Cerebellar cortex (tissue), 1 donor: ENCODE measurements around the gene CA6.
"Not testable (repeated sequence)": the region's sequence is repeated elsewhere in the genome, so short reads cannot be mapped to it uniquely, and the experiment has no call there.

Source experiments
- DNase-seq: peaks from one replicate; pipeline ENCODE4 v3.0.0-alpha.2; 2015; ENCODE audit warnings: low spot score

CA6 gene

DNA sequence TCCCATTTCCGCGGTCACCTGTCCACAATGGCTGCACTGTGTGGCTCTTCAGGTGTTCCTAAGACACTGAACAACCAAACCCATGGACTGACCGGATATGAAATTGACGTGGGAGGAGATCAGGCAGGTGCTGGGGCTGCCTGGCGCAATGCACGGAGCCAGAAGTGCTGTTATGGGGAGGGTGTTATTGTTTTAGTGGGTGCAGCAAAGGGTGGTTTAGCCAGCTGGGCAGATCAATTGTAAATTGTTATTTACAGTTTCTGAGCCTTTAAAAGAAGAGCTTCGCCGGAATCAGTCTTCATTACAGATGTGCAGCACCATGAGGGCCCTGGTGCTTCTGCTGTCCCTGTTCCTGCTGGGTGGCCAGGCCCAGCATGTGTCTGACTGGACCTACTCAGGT, at the start of gene CA6:
CA6 (plus strand) TSS at position 301 of the 400 bp plus-strand sequence; CDS start at position 320, 19 bp downstream.
- no peak for DNase-seq

DNA sequence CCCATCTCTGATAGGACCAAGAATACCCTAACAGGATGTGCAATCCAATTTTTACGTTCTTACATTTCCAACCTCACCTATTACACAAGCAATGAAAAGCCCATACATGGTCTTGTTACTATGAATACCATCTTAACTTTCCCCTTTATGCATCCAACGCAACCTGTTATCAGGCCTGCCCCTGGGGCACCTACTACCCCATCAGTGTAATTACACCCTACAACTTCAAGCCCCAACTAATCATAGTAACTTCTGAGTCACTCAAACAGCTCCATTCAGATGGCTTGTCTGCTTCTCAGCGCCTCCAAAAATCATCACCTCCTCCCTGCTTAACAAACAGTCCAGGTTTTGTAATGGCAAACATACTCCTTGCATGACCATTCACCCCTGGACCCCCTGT, 48.9 kb upstream of the CA6 start:
- DNase-seq: not testable (repeated sequence)

DNA sequence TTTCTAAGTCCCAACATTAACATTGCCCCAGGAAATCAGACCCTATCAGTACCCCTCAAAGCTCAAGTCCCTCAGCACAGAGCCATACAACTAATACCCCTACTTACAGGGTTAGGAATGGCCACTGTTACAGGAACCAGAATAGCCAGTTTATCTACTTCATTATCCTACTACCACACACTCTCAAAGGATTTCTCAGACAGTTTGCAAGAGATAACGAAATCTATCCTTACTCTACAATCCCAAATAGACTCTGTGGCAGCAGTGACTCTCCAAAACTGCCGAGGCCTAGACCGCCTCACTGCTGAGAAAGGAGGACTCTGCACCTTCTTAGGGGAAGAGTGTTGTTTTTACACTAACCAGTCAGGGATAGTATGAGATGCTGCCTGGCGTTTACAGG, 48.2 kb upstream of the CA6 start:
- DNase-seq: not testable (repeated sequence)

DNA sequence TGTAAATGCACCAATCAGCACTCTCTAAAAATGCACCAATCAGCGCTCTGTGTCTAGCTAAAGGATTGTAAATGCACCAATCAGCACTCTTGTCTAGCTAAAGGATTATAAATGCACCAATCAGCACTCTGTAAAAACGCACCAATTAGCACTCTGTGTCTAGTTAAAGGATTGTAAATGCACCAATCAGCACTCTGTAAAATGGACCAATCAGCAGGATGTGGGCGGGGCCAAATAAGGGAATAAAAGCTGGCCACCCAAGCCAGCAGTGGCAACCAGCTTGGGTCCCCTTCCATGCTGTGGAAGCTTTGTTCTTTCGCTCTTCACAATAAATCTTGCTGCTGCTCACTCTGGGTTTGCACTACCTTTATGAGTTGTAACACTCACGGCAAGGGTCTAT, 47.2 kb upstream of the CA6 start:
- not testable (repeated sequence) for DNase-seq

DNA sequence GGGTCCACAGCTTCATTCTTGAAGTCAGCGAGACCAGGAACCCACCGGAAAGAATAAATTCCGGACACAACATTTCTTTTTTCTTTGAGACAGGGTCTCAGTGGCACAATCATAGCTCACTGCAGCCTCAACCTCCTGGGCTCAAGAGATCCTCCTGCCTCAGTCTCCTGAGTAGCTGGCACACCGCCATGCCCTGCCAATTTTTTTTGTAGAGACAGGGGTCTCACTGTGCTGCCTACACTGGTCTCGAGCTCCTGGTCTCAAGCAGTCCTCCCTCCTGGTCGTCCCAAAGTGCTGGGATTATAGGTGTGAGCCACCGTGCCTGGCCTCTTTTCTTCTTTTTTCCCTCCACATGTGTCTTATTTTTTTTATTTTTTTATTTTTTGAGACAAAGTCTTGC, 46.6 kb upstream of the CA6 start:
- DNase-seq: no peak

DNA sequence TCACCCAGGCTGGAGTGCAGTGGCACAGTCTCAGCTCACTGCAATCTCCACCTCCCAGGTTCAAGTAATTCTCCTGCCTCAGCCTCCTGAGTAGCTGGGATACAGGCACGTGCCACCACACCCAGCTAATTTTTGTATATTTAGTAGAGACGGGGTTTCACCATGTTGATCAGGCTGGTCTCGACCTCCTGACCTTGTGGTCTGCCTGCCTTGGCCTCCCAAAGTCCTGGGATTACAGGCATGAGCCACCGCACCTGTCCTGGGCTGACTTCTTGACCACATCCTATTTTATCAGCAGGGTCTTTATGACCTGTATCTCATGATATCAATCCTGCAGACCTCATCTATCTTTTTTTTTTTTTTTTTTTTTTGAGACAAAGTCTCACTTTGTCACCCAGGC, 45.0 kb upstream of the CA6 start:
- not testable (repeated sequence) for DNase-seq

DNA sequence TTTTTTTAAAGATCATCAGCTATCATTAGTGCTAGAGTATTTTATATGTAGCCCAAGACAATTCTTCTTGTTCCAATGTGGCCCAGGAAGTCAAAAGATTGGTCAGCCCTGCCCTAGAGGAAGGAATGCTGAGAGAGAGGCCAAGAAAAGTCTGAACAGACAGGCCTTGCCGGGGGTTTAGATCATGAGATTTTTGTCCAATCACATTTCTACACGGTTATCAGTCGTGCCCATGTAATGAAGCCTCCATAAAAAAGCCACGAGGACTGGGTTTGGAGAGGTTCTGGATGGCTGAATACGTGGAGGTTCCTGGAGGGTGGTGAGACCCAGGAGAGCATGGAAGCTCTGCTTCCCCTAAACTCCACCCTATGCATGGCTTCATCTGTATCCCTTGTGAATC, 42.9 kb upstream of the CA6 start:
- no peak for DNase-seq

DNA sequence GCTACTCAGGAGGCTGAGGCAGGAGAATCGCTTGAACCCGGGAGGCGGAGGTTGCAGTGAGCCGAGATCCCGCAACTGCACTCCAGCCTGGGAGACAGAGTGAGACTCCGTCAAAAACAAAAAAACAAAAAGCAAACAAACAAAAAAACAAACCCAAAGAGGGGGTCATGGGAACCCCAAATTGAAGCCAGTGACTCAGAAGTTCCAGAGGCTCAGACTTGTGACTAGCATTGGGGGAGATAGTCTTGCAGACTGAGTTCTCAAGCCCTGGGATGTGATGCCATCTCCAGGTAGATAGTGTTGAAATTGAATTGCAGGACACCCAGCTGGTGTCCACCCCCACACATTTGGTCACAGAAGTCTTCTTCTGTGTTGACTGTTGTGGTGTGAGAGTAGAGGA, 42.3 kb upstream of the CA6 start:
- no peak for DNase-seq

DNA sequence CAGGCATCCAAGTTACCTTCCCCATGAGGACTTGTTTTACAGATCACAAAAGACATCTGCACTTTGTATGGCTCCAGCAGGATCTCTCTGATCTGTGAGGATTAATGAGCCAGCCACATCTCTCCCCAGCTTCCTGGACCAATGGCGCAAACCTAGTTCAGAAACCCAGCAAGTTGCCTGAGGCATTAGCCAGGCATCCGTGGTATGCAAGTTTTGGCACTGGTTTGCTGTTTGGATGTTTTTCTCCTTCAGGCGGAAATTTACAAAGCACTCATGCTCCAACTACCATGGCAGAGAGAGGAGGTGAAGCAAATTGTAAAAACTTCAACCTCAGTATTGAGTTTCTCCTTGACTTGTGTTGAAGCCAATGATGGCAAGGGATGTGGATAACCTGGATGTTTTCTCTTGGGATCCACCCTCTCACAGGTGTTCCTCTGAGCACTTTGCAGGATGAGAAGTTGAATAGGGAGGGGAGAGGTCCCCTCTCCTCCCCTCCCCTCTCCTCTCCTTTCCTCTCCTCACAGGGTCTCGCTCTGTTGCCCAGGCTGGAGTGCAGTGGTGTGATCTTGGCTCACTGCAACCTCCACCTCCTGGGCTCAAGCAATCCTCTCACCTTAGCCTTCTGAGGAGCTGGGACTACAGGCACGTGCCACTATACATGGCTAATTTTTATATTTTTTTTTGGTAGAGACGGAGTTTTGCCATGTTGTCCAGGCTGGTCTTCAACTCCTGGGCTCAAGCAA, 41.6 kb upstream of the CA6 start:
- DNase-seq: peak; percentile 19

DNA sequence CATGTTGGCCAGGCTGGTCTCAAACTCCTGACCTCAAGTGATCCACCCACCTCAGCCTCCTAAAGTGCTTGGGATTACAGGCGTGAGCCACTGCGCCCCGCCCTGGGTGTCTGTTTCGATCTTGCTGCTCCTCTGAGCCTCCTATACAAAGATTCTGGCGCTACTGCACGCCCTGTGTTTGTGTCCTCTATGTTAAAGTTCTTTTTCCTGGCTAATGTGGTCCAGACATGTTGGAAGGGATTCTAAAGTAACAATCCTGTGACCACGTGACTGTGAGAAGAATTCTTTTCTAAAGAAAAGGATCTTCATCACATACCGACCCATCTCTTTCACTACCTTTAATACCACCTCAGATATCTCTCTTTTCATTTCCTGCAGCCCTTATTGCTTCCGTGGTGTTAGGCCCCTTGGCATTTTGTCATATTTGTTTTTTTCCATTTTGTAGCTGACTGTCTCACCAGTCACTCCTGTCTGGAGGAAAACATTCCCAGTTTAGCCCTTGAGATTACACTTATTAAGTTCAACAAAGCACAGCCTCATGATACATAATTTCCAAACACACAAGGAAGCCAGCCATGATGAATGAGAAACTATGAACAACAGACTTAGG, 40.0 kb upstream of the CA6 start:
- DNase-seq: no peak

DNA sequence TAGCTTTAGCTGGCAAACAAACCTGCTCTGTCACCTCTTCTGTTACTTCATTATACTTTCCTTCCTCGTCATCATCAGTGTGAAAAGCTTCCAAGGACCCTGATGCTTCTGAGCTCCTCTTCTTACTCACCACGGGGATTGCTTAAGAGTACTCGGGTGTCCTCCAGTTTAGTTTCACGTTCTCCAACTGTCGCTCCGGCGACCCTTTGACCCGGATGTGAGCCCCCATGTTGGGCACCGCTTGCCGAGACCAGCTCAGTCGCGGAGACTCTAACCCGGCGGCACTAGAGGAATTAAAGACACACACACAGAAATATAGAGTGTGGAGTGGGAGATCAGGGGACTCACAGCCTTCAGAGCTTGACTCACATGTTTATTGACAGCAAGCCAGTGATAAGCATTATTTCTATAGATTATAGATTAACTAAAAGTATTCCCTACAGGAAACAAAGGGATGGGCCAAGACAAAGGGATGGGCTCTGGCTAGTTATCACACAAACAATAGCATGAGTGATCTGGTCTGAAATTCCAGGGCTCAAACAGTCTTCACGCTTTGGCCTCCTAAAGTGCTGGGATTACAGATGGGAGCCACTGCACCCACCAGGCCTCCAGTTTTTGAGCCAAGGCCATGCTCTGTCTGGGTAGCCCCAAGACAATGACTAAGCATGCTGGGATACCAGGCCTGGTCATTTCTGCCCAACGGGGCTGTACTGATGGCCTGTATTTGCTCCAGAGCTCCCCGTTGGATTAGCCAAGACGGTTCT, 37.1 kb upstream of the CA6 start:
- DNase-seq: no peak

DNA sequence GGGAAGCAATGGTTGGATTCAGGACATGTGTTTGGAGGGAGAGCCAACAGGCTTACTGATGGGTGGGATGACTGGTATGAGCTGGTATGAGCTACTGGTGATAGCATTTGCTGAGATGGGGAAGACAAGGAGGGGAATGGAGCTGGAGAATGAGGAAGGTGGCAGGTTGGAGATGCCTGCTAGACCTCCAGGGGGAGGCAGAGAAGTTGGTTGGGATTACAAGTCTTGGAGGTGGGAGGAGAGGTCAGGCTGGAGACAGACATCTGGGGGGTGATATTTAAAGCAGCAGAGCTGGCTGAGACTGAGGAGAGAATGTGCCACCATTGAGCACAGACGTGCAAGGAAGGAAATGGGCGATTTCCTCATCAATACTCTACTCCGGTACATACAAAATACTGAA, 35.3 kb upstream of the CA6 start:
- DNase-seq: no peak

DNA sequence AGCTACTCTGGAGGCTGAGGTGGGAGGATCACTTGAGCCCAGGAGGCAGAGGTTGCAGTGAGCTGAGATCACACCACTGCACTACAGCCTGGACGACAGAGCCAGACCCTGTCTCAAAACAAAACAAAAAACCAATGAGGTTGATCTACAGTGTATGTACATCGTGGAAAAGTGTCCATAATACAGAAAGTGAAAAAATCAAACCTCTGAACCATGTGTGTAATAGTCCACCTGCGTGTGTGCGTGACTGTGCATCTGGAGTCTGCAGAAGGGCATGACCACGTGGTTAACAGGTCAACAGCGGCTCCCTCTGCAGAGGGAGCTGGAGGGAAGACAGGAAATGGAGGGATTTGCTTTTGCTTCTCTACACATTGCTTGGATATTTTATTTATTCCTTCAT, 34.8 kb upstream of the CA6 start:
- no peak for DNase-seq

DNA sequence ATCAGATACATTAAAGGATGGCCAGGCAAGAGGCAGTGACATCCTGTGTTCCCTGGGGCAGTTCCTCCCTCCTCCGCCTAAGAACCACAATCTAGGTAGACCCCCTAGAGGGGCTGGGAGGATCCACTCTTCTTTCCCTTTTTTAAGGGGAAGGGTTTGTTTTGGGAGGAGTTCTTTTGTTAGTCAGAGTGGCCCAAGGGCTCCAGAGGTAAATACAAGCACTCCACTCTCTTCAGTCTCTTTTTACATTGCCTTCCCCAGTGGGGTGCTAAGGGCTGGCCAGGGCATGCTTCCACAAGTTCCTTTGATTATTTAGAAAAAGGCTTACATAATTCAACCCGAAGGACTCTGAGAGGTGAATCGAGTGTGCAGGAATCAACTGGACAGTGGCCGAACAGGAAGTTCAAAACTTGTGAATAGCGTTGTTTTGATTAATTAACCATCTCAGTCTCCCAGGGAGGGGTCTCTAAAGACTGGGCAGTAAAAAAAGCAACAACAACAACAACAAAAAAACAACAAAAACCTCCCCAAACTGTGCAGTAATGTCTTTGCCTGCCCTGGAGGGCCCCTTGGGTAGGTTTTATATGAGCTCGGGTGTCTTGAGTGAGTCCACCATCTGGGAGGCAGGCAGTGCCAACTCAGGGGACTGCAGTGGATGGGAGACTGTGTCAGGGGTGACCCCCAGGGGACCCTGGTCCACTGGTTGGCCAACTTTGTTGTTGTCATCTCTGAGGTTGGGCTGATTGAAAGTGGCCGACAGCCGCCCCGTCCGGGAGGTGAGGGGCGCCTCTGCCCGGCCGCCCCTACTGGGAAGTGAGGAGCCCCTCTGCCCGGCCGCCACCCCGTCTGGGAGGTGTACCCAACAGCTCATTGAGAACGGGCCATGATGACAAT, 34.0 kb upstream of the CA6 start:
- DNase-seq: no peak

DNA sequence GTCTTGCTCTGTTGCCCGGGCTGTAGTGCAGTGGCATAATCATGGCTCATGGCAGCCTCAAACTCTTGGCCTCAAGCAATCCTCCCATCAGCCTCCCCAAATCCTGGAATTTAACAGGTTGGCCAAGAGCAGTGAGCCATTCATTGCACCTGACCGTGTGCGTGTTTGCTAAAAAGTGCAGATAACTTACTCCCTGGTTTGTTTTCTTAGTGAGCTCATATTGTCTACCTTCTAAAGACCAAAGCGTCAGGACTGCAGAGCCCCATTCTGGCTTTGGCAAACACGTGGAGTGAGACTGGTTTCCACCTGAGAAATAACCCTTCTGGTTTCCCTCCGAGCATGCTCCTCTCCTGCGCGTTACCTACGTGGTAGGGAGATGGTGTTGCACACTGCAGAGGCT, 32.2 kb upstream of the CA6 start:
- DNase-seq: no peak

DNA sequence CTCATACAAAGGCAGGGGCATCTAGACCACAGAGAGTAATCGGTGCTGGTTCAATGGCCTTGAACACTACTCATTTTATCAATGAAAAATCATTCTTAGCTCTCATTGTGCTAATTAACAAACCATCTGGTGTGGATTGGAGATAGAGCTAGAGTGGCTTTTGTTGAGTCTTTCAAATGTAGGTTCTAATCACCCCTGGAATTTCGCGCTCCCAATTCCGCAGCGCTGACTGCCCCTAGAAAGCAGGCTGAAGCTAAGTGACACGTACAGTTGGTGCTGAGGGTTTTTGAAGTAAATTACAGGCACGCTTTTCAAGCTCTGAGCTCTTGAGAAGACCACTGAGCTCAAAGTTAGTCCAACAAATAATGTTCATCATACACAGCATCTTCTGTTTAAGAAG, 31.2 kb upstream of the CA6 start:
- DNase-seq: no peak

DNA sequence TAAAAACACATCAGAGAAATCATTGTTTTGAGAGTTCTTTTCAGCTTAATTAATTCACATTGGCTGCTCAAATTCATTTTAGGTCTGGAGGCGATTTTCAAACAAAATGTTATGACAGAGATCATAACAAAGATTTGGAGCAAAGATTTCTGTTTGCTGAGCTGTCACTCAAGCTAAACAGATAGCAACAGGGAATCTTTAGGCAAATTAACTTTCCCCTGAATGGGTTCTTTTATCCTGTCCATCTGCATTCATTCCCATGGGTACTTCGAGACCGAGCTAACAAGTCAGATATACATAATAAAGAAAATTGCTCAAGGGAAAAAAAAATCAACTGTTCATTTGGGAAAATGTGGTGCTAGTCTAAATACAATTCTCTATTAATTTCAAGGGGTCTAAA, 30.2 kb upstream of the CA6 start:
- no peak for DNase-seq

DNA sequence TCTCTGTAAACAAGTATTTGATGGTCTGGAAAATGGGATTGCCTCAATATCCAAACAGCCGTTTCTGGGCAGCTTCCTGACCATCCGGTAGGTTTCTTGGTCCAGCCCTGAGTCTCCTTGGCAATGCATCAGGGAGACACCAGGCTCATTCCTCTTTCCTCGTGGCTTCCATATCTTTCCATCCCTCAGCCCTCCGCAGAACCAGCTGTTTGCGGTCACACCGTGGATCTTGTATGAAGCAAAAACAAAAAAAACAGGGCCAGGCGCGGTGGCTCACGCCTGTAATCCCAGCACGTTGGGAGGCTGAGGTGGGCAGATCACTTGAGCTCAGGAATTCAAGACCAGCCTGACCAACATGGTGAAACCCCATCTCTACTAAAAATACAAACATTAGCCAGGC, 28.1 kb upstream of the CA6 start:
- not testable (repeated sequence) for DNase-seq

DNA sequence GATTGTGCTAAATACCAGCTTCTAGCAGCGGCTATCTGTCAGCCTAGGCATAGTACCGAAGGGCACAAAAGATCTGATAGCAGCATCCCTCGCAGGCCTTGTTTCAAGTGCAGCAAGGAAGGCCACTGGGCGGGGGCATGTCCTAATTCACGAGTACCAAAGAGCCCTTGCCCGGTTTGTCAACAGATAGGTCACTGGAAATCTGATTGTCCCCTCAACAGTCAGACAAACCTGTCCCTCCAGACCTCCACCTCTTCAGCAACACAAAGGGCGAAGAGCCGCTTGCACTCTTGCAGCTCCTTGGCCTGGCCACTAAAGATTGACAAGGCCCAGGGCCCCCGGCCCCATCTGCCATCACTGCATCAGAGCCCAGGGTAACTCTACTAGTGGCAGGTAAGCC, 22.7 kb upstream of the CA6 start:
- DNase-seq: no peak

DNA sequence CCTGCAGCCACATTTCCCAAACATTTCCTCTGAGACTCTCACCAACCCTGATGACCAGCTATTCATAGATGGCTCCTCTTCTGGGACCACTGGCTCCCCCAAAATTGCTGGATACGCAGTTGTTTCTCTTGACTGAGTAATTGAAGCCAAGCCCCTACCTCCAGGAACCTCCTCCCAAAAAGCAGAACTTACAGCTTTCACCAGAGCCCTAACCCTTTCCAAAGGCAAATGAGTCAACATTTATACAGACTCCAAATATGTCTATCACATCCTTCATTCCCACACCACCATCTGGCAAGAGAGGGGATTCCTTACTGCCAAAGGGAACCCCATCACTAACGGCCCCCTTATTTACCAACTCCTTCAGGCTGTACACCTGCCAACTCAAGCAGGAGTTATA, 20.3 kb upstream of the CA6 start:
- DNase-seq: no peak

DNA sequence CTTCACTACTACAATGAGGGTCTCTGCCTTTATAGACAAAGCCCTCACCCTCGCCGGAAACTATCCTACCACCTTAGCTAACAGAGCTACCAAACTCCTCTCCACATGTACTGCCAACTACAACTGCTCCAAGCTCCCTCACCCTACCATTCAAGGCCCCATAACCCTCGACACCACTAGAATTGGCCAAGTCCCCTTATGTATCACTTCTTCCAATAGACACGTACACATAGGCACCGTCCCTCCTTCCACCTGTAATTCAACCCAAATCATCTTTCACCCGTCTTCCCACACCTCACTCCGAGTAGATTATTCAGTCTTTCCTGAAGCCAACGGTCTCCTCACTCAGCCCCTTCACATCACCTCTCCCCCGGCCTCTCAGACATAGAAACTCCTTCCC, 19.7 kb upstream of the CA6 start:
- no peak for DNase-seq
